HepG2 (cell line): ENCODE measurements around the gene FBXW8. TPM values are rescaled to one million over a fixed set of nuclear protein-coding genes. Genes with fewer than 3 reads are reported as not detected.

ENCODE experiments used
- AHDC1 ChIP-seq: sonication (generic); formaldehyde crosslinking; IDR thresholded peaks from 2 replicates; pipeline ENCODE4 v1.5.1; 2020; ENCODE audit warnings: mild to moderate bottlenecking, missing genetic modification reagents, borderline replicate concordance
- AKAP8 ChIP-seq: sonication (generic); formaldehyde crosslinking; IDR thresholded peaks from 2 replicates; pipeline ENCODE4 v1.5.1; 2020; ENCODE audit warnings: mild to moderate bottlenecking, missing genetic modification reagents
- ARNT ChIP-seq: fragments of 450-650 bp; IDR thresholded peaks from 2 replicates; pipeline ENCODE4 v1.6.1; 2017
- FOXA3 ChIP-seq: IDR thresholded peaks from 2 replicates; pipeline ENCODE4 v1.6.1; 2016; ENCODE audit warnings: missing genetic modification reagents, missing compliant biosample characterization
- FOXO4 ChIP-seq: sonication (generic); formaldehyde crosslinking; conservative IDR thresholded peaks from 2 replicates; pipeline ENCODE4 v1.8.1; 2023; ENCODE audit warnings: missing genetic modification reagents
- GTF2F1 ChIP-seq: fragments of 150-350 bp; IDR thresholded peaks from 2 replicates; pipeline ENCODE4 v1.6.1; 2014; ENCODE audit warnings: low read length
- HOXA5 ChIP-seq: sonication (generic); formaldehyde crosslinking; IDR thresholded peaks from 2 replicates; pipeline ENCODE4 v1.4.0; 2020; ENCODE audit warnings: missing genetic modification reagents
- KDM5A ChIP-seq: fragments of 200-600 bp; sonication (generic); IDR thresholded peaks from 2 replicates; pipeline ENCODE4 v1.7.0; 2018; ENCODE audit warnings: antibody characterized with exemption, mild to moderate bottlenecking, low read length, borderline replicate concordance
- KMT2A ChIP-seq: sonication (generic); formaldehyde crosslinking; IDR thresholded peaks from 2 replicates; pipeline ENCODE4 v1.4.0; 2020; ENCODE audit warnings: missing genetic modification reagents
- MEIS1 ChIP-seq: sonication (generic); formaldehyde crosslinking; IDR thresholded peaks from 2 replicates; pipeline ENCODE4 v1.9.0; 2021; ENCODE audit warnings: mild to moderate bottlenecking, missing genetic modification reagents, moderate library complexity, borderline replicate concordance
- MNT ChIP-seq: fragments of 450-650 bp; IDR thresholded peaks from 2 replicates; pipeline ENCODE4 v1.6.1; 2016
- MXI1 ChIP-seq: IDR thresholded peaks from 3 replicates; pipeline ENCODE4 v1.6.1; 2012; ENCODE audit warnings: low read depth, low read length, inconsistent platforms, borderline replicate concordance
- SMAD9 ChIP-seq: sonication (generic); formaldehyde crosslinking; IDR thresholded peaks from 2 replicates; pipeline ENCODE4 v1.5.1; 2020; ENCODE audit warnings: mild to moderate bottlenecking, missing genetic modification reagents
- SMC3 ChIP-seq: IDR thresholded peaks from 2 replicates; pipeline ENCODE4 v1.6.1; 2011; ENCODE audit warnings: low read length, improper control_type of control experiment
- ZBTB49 ChIP-seq: sonication (generic); formaldehyde crosslinking; IDR thresholded peaks from 2 replicates; pipeline ENCODE4 v1.4.0; 2020; ENCODE audit warnings: missing genetic modification reagents, borderline replicate concordance
- ZNF34 ChIP-seq: sonication (generic); formaldehyde crosslinking; IDR thresholded peaks from 2 replicates; pipeline ENCODE4 v1.4.0; 2020; ENCODE audit warnings: mild to moderate bottlenecking, missing genetic modification reagents, borderline replicate concordance
- ZNF550 ChIP-seq: sonication (generic); formaldehyde crosslinking; IDR thresholded peaks from 2 replicates; pipeline ENCODE4 v1.4.0; 2020; ENCODE audit warnings: mild to moderate bottlenecking, missing genetic modification reagents, borderline replicate concordance
- ZNF766 ChIP-seq: sonication (generic); formaldehyde crosslinking; IDR thresholded peaks from 2 replicates; pipeline ENCODE4 v1.5.0; 2020; ENCODE audit warnings: missing genetic modification reagents, borderline replicate concordance
- ZNF839 ChIP-seq: sonication (generic); formaldehyde crosslinking; IDR thresholded peaks from 2 replicates; pipeline ENCODE4 v1.4.0; 2020; ENCODE audit warnings: missing genetic modification reagents, mild to moderate bottlenecking, borderline replicate concordance
- ZNF841 ChIP-seq: sonication (generic); formaldehyde crosslinking; IDR thresholded peaks from 2 replicates; pipeline ENCODE4 v1.8.1; 2023; ENCODE audit warnings: missing genetic modification reagents, borderline replicate concordance
- polyA plus RNA-seq, 8 experiments: library from polyadenylated mRNA; depleted of rRNA in 3 of 8; stranded (reverse) in 7 of 8; unstranded in 1 of 8; fragments of >200 nt; fragmentation: Illumina TruSeq in 4 of 8; extraction: Trizol in 4 of 8; gene quantifications; 2 replicates each; pipeline versions ENCODE4 v1.2.1 to v1.2.3, GENCODE V29; 2011 to 2016; ENCODE audit warnings: low read depth in 4 of 8, missing spikeins in 1 of 8, mixed read lengths in 1 of 8; ENCODE audit not compliant: insufficient read depth in 1 of 8
- total RNA-seq, 5 experiments: library from RNA; depleted of rRNA; stranded (reverse); fragments of >200 nt; fragmentation: Illumina TruSeq; extraction: Trizol; gene quantifications; 2 replicates each; pipeline ENCODE4 v1.2.3, GENCODE V29; 2016; ENCODE audit warnings: low read depth in 1 of 5

The FBXW8 gene
- total and polyA plus RNA-seq, 2 of the 13 experiments (the other 11 are each of a cell fraction or from before 2014, with no cell fraction given) = 5.1 to 5.9 TPM

GRCh38 chr12:117025481-117026151, 114.9 kb downstream of the FBXW8 start (continued):
- TF ChIP-seq KDM5A (no peak), ZNF550 (CRISPR knock-in tag) (no peak), MXI1 (no peak), ARNT (no peak), SMC3 (peak; percentile 88), MEIS1 (CRISPR knock-in tag) (no peak), HOXA5 (CRISPR knock-in tag) (0 out of 2 replicates have a peak, but pooled peaks have one; percentile 46), SMAD9 (no peak), ZNF841 (CRISPR knock-in tag) (no peak), MNT (peak; percentile 41), AKAP8 (CRISPR knock-in tag) (no peak), FOXA3 (CRISPR knock-in tag) (no peak), FOXO4 (CRISPR knock-in tag) (no peak), ZNF839 (CRISPR knock-in tag) (no peak), KMT2A (CRISPR knock-in tag) (no peak), AHDC1 (CRISPR knock-in tag) (no peak), ZNF766 (CRISPR knock-in tag) (no peak), GTF2F1 (no peak), ZNF34 (no peak), ZBTB49 (CRISPR knock-in tag) (no peak)
